GM18520 (cell line): ENCODE measurements around the gene LTBP1.
"Not testable (repeated sequence)": the region's sequence is repeated elsewhere in the genome, so short reads cannot be mapped to it uniquely, and the experiment has no call there.

Source experiments
- ATAC-seq: cut with Tn5 transposase; IDR thresholded peaks from one replicate; pipeline ENCODE4 v1.9.1; 2021; ENCODE audit not compliant: unreplicated experiment

Gene LTBP1

DNA sequence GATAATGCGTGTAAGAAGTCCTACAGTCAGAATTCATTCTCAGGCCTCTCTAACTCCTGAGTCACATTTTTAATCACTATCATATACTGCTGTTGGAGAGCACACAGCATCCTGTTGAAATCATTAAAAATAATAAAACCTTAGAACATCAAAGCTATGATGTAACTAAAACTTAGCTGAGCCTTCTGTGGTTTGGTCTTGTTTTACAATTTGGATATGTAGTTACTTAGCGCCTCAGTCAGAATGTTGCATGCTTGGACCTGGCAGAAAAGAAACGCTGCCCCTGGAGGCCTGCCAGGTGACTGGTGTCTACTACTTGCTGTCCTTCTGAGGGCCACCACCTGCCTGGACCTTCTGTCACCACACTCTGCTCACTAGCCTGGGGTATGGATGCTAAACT is 268.5 kb downstream of the LTBP1 start:
- no peak for ATAC-seq

DNA sequence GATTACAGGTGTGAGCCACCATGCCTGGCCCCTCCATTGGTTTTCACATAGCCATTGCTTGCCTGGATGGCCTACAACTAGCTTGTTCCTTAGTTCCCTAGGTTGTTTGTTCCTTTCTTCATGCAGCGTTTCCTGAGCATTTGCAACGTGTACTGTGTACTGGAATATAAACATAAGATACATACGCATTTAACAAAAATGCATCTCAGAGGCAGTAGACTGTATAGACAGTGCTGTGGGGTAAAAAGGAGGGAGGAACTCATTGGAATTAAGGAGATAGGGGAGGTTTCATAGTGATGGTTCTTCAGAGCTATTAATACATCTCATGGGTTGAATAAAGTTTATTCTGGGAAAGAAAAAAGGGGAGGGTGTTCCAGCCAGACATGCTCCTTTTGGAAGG is 269.2 kb downstream of the LTBP1 start:
- ATAC-seq, result no peak

GRCh38 chr2:33216508-33217182 is 269.9 kb downstream of the LTBP1 start:
- no peak for ATAC-seq

- ATAC-seq, result no peak
Measured at GRCh38 chr2:33217406-33217805, 270.7 kb downstream of the LTBP1 start.

DNA sequence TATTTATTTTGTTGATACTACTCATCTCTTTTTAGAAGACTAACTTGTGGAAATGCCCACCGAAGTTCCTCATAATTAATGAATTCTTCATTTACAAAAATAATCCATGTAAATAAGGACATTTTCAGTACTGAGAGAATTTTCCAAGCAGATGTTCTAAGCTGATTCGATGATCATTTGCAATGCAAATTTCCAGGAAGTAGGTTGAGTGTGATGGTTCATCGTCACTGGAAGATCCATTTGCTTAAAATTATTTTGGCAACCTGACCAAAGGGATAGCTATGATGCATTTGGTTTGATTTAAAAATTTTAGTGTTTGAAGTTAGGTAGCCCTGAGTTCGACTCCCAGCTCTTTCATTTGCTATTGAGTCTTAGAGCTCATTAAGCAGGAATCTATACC is 272.4 kb downstream of the LTBP1 start:
- no peak for ATAC-seq

DNA sequence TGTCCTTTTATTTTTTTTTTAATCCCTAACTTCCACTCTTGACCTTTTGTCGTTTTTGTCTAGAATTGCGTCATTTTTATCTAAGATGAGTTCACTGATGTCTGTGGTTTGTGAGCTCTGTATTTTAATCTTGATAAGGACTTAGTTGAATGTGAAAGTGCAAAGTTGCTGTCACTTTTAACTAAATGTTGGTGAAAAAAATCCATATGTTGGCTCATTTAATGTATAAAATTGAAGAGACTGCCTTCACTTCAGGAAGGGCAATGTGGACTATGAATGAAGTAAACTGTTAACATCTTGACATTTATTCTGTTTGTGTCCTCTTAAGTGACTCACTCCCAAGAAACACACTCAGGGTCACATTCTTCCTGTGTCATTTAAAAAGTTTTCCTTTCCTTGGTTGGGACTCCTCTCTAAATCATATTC is 273.1 kb downstream of the LTBP1 start:
- no peak for ATAC-seq

GRCh38 chr2:33220533-33220932 is 273.8 kb downstream of the LTBP1 start:
- ATAC-seq, result no peak

DNA sequence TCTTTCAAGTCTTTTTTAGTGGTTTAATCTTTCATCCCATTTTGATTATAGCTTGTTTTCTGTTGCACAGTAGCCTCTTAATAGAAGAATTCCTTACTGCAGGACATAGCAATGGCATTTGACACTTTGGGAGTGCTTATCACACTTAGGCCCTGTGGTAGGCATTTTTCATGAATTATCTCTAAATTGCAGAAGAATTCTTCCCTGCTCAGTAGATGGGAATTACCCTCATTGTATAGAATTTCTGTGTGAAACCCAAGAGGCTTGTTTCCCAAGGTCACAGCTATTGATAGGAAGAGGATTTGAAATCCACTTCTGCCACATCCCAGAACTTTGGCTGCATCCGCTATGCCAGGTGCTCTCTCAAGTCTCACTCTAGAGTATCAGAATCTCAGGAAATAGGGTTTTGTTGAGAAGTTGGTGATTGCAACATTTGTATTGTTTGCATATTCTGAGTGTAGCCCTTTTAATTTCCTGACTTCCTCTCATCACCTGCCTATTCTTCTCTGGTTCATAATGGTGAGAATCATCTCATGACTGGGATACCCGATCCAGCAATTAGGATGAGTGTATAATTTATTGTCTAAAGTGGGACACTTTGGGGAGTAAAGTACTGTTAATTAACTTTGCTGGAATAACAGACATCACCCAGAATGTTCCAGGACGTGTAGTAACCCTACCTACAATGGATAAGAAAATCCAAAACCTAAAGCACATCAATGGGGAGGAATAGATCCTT is 274.5 kb downstream of the LTBP1 start:
- ATAC-seq, result no peak

GRCh38 chr2:33222309-33222708 is 275.6 kb downstream of the LTBP1 start:
- ATAC-seq, result no peak

DNA sequence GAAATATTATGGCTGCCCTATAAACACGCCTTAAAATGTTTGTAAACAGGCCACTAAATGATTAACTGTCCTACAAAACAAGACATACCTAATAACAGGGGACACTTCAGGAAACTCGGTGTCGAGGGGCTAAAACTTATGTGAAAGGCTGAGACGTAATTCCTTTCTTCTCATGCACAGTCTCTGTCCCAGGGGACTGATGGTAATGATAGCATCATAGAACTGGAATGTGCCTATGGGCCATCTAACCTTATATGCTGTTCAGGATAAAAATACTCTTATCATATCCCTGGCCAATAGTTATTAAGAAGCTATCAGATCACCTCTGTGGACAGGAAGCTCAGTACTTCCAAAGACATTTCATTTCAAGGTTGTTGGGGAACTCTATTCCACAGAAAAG is 277.1 kb downstream of the LTBP1 start:
- ATAC-seq, result no peak

- ATAC-seq, result no peak
Measured at GRCh38 chr2:33225350-33225749, 278.6 kb downstream of the LTBP1 start.

- no peak for ATAC-seq
Measured at GRCh38 chr2:33226546-33226945, 279.8 kb downstream of the LTBP1 start.

GRCh38 chr2:33229646-33230045 is 282.9 kb downstream of the LTBP1 start:
- no peak for ATAC-seq

GRCh38 chr2:33230195-33230594 is 283.4 kb downstream of the LTBP1 start:
- no peak for ATAC-seq

DNA sequence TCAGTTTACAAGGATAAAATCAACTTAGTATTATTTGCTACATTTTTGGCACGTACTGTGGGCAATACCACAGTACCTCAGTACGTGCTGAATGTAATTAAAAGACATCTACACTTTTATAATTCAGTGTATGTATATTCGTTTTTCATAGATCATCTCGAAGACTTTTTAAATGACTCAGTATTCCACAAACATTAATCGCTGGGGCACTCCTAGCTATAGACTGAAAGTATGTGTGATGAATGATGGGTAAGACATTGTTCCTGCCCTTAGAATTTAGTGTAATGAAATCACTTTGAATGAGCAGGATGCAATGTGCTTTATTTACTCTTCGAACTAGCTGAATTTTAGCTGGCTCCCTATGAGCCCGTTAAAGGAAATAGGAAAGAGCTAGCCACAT is 284.1 kb downstream of the LTBP1 start:
- no peak for ATAC-seq

GRCh38 chr2:33235559-33235958 is 288.8 kb downstream of the LTBP1 start:
- ATAC-seq, result not testable (repeated sequence)

DNA sequence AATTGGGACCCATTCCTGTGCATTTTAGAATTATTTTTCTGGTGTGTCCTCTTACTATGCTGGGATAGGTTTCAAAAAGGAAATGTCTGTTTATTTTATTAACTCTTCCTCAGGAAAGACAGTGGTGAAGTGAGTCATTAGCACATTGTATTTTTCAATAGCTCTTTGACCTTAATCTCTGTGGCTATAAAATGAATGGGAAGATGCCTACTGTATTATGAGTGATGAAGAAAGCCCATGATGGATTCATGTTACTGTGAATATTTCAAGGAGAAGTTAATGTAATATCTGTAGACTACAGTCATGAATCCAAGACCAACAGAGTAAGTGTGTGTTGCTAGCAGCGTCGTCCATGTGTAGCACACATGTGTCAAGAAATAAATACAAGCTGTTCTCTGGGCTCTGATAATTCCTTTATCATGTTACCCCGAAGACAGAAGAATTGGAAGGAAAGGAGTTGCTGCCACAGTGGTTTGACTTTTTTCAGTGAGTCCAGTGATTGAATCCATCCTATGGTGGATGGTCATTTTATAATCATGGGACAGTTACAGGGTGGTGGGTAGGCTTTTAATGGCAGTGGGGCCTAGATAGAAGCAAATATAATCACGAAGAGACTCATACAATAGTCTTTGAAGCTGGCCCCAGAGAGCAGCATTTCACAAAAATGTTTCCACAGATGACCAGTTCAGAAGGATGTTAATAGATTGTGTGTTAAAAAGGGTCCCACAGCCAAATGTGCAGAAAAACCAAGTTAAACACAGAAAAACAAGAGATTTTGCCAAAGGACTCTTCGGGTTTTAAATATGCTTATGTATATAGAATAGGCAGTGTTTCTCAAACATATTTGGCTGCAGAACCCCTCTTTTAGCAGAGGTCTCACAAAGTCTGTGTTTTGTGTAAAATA is 290.0 kb downstream of the LTBP1 start:
- ATAC-seq, result no peak

GRCh38 chr2:33238111-33238510 is 291.4 kb downstream of the LTBP1 start:
- no peak for ATAC-seq

DNA sequence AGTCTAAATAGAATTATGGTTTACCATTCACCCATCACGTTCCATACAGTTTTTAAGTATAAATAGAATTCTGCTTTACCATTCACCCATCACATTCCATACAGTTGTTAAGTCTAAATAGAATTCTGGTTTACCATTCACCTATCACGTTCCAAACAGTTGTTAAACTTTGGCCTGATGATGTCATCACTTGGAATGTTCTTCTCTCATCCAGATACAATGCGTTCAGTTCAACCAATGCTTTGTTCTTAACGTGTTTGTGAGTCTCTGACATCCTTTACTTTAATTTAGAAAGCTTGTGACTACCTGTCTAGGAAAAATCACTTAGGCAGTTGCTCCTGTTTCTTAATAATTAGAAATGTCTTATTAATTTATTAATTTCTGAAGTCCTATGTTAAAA is 293.4 kb downstream of the LTBP1 start:
- ATAC-seq, result no peak

GRCh38 chr2:33241072-33241471 is 294.3 kb downstream of the LTBP1 start:
- ATAC-seq, result no peak

DNA sequence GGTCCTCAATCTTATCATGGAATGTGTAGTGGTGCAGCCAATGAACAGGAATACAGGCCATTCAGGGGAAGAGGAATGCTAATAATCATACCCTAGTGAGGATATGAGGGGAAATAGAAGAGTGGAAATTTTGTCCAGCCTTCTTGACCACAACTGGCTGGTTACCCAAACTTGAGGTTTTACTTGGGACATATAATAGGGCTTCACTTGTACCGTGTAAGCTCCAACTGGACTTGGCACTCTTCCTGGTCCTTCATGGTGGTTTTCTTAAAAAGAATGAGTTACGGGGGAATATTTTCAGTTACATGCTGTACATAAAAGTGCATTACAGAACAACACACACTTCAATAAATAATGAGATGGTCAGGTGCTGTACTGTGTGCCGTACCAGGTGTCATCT is 294.8 kb downstream of the LTBP1 start:
- ATAC-seq, result no peak

GRCh38 chr2:33242845-33243244 is 296.1 kb downstream of the LTBP1 start:
- no peak for ATAC-seq
